ENCODE measurements around the gene UBE2I. TPM values are rescaled to one million over a fixed set of nuclear protein-coding genes. Genes with fewer than 3 reads are reported as not detected.

Gene UBE2I
- total RNA-seq, 1 experiment from 2014 or later = 229 TPM

GRCh38 chr16:1279081-1279944, 30.1 kb upstream of the UBE2I start:
- TF ChIP-seq NR2C2 (CRISPR knock-in tag; IDR thresholded peaks at IDR 0.05) = no peak
- TF ChIP-seq FOXP1 (CRISPR knock-in tag; IDR thresholded peaks at IDR 0.05; ENCODE audit: borderline replicate concordance) = no peak
- TF ChIP-seq FOXK1 (CRISPR knock-in tag; IDR thresholded peaks at IDR 0.05) = no peak
- TF ChIP-seq MAX (CRISPR knock-in tag; IDR thresholded peaks at IDR 0.05) = no peak
- TF ChIP-seq, protein P1, sequence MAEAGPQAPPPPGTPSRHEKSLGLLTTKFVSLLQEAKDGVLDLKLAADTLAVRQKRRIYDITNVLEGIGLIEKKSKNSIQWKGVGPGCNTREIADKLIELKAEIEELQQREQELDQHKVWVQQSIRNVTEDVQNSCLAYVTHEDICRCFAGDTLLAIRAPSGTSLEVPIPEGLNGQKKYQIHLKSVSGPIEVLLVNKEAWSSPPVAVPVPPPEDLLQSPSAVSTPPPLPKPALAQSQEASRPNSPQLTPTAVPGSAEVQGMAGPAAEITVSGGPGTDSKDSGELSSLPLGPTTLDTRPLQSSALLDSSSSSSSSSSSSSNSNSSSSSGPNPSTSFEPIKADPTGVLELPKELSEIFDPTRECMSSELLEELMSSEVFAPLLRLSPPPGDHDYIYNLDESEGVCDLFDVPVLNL (CRISPR knock-in tag; IDR thresholded peaks at IDR 0.05; ENCODE audit: borderline replicate concordance, low read depth) = no peak
- TF ChIP-seq ZNF138 (CRISPR knock-in tag; conservative IDR thresholded peaks at IDR 0.05) = no peak
- no peak for TF ChIP-seq ATF3 (CRISPR knock-in tag; conservative IDR thresholded peaks at IDR 0.05)
- TF ChIP-seq ZNF671 (CRISPR knock-in tag; IDR thresholded peaks at IDR 0.05) = no peak
- no peak for TF ChIP-seq OVOL2 (CRISPR knock-in tag; IDR thresholded peaks at IDR 0.05; ENCODE audit: borderline replicate concordance)
- no peak for TF ChIP-seq EMX1 (CRISPR knock-in tag; IDR thresholded peaks at IDR 0.05)
- TF ChIP-seq, protein P2, sequence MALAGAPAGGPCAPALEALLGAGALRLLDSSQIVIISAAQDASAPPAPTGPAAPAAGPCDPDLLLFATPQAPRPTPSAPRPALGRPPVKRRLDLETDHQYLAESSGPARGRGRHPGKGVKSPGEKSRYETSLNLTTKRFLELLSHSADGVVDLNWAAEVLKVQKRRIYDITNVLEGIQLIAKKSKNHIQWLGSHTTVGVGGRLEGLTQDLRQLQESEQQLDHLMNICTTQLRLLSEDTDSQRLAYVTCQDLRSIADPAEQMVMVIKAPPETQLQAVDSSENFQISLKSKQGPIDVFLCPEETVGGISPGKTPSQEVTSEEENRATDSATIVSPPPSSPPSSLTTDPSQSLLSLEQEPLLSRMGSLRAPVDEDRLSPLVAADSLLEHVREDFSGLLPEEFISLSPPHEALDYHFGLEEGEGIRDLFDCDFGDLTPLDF (CRISPR knock-in tag; IDR thresholded peaks at IDR 0.05) = no peak
- no peak for TF ChIP-seq ZMAT4 (CRISPR knock-in tag; IDR thresholded peaks at IDR 0.05)
- TF ChIP-seq, protein P3, sequence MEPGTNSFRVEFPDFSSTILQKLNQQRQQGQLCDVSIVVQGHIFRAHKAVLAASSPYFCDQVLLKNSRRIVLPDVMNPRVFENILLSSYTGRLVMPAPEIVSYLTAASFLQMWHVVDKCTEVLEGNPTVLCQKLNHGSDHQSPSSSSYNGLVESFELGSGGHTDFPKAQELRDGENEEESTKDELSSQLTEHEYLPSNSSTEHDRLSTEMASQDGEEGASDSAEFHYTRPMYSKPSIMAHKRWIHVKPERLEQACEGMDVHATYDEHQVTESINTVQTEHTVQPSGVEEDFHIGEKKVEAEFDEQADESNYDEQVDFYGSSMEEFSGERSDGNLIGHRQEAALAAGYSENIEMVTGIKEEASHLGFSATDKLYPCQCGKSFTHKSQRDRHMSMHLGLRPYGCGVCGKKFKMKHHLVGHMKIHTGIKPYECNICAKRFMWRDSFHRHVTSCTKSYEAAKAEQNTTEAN (CRISPR knock-in tag; IDR thresholded peaks at IDR 0.05) = no peak
- no peak for TF ChIP-seq NR1H2 (CRISPR knock-in tag; IDR thresholded peaks at IDR 0.05)
- no peak for TF ChIP-seq SMAD3 (CRISPR knock-in tag; IDR thresholded peaks at IDR 0.05; ENCODE audit: borderline replicate concordance)
- no peak for TF ChIP-seq ETV6 (CRISPR knock-in tag; IDR thresholded peaks at IDR 0.05)
- TF ChIP-seq IRF1 (CRISPR knock-in tag; IDR thresholded peaks at IDR 0.05) = no peak
- TF ChIP-seq ZNF416 (CRISPR knock-in tag; IDR thresholded peaks at IDR 0.05) = no peak
- TF ChIP-seq JUN (CRISPR knock-in tag; IDR thresholded peaks at IDR 0.05) = no peak
- TF ChIP-seq, protein P4, sequence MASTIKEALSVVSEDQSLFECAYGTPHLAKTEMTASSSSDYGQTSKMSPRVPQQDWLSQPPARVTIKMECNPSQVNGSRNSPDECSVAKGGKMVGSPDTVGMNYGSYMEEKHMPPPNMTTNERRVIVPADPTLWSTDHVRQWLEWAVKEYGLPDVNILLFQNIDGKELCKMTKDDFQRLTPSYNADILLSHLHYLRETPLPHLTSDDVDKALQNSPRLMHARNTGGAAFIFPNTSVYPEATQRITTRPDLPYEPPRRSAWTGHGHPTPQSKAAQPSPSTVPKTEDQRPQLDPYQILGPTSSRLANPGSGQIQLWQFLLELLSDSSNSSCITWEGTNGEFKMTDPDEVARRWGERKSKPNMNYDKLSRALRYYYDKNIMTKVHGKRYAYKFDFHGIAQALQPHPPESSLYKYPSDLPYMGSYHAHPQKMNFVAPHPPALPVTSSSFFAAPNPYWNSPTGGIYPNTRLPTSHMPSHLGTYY (CRISPR knock-in tag; IDR thresholded peaks at IDR 0.05) = no peak
- ChIA-PET POLR2A (no interaction called here), CTCF (interaction anchor here (0.5 to 2.6 kb wide), 6 partner anchors 9 to 129 kb away, joined by 3 to 6 read pairs (median 4); no protein-coding TSS in a partner anchor)
- Mint-ChIP-seq H3K9me3 (no peaks in the 10 kb centered on the region), H3K4me3 (no peak overlapping the region), H3K27me3 (ENCODE audit: low read depth) (peaks cover 3% of the 10 kb centered on the region; the same call in 1 of the 2 replicates), H3K36me3 (no peaks in the 10 kb centered on the region), H3K4me1 (peaks cover 10% of the 10 kb centered on the region), H3K27ac (no peak overlapping the region)
- ATAC-seq (no peak), DNase-seq (ENCODE audit: low spot score) (no peak)

All from WTC11 (cell line).